ENCODE results near the gene DHTKD1.
"Not testable (repeated sequence)": the region's sequence is repeated elsewhere in the genome, so short reads cannot be mapped to it uniquely, and the experiment has no call there.

DHTKD1 gene

GRCh38 chr10:12140038-12140437, 71.3 kb downstream of the DHTKD1 start:
- DNase-seq (ENCODE audit: low spot score) = no peak

DNA sequence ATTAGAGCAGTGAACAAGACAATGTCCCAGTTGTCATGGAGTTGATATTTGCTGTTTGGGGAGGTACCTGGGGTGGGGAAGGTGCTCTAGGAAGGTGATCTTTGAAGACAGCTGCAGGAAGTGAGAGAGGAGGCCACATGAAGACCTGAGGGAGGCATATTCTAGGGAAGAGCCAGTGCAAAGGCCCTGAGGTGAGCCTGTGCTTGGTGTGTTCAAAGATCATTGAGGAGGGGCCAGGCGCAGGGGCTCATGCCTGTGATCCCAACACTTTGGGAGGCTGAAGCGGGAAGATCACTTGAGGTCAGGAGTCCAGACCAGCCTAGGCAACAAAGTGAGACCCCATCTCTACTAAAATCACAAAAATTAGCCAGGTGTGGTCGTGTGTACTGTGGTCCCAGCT, 75.8 kb downstream of the DHTKD1 start:
- no peak for DNase-seq (ENCODE audit: low spot score)

GRCh38 chr10:12150163-12150562, 81.4 kb downstream of the DHTKD1 start:
- no peak for DNase-seq (ENCODE audit: low spot score)

DNA sequence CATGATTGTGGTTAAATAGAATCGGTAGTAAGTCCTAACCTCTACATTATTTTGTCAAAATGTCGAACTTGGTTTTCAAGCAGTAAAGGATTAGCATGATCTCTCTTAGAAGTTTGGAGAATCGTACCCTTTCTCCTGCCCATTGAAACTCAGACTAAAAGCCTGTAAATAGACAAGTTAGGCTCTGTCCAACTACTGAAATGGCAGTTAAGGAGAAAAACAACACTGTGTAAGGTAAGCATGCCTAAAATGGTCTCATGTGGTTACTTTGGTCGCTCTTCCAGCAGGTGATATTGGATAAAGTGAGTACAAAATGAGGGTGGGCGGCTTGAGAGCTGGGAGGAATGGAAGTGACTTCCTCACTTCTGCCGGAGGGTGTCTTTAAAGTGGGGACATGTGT, 85.8 kb downstream of the DHTKD1 start:
- DNase-seq (ENCODE audit: low spot score) = no peak

- no peak for DNase-seq (ENCODE audit: low spot score)
Measured at GRCh38 chr10:12156367-12157123, 87.8 kb downstream of the DHTKD1 start.

GRCh38 chr10:12158111-12158510, 89.4 kb downstream of the DHTKD1 start:
- no peak for DNase-seq (ENCODE audit: low spot score)

DNA sequence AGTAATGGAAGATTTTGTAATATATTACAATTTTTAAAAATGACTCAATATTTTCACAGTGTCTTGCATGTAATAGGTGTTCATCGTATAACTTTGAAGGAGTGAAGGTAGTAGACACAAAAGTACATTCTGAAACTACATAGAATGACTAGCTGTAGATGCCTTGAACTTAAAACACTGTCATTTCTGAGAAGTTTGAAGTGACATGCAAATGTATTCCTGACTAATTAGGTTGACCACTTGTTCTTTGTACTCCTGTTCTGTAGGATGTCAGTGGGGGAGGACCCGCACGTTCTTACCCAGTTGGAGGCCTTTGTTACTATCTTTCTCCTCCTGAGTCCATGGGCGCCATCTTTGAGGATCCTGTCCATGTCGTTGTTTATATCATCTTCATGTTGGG, 91.9 kb downstream of the DHTKD1 start:
- no peak for DNase-seq (ENCODE audit: low spot score)

DNA sequence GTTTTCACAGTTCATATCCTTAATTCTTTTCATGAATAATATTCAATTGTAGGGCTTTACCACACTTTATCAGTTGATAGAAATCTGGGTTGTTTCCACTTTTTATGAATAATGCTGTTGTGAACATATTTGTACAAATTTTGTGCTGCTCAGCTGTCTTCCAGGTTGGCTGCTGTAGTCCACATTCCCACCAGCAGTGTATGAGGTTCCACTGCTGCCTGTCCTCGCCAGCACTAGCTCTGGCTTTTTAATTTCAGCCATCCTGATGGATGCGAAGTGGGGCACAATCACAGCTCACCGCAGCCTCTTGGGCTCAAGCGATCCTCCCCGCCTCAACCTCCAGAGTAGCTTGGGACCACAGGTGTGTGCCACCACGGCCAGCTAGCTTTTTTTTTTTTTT, 94.2 kb downstream of the DHTKD1 start:
- no peak for DNase-seq (ENCODE audit: low spot score)

GRCh38 chr10:12164085-12164484, 95.3 kb downstream of the DHTKD1 start:
- no peak for DNase-seq (ENCODE audit: low spot score)

DNA sequence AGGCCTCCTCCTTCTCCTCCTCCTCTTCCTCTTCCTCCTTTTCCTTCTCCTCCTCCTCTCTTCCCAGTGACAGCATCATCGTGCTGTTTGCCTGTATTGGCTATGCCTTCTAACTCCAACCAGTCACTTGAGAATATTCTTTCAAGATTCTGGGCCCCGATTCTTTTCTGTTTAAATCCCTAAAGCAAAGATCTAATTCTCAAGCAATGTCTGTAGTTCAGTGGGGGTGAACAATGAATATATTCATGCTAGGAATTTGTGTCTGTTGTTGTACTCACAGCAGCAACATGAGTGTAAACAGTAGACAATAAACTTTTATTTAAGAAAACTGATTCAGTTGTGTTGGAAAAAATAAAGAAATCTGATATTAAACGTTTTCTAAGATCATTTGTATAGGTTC, 96.3 kb downstream of the DHTKD1 start:
- peak; percentile 64 for DNase-seq (ENCODE audit: low spot score)

GRCh38 chr10:12165999-12166775, 97.4 kb downstream of the DHTKD1 start:
- no peak for DNase-seq (ENCODE audit: low spot score)

DNA sequence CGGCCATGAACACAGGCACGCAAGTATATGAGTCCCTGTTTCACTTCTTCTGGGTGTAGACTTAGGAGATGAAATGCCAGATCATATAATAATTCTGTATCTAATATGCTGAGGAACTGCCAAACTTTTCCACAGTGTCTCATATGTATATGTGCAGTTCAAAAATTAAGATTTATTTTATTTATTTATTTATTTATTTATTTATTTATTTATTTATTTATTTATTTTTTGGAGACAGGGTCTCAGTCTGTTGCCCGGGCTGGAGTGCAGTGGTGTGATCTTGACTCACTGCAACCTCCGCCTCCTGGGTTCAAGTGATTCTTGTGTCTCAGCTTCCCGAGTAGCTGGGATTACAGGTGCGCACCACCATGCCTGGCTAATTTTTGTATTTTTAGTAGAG, 102.8 kb downstream of the DHTKD1 start:
- DNase-seq (ENCODE audit: low spot score) = not testable (repeated sequence)

All from globus pallidus (tissue), 1 donor.